NAMALWA (cell line): ENCODE results near the gene KCNJ9.
"Not testable (repeated sequence)": the region's sequence is repeated elsewhere in the genome, so short reads cannot be mapped to it uniquely, and the experiment has no call there.

Source experiments
- DNase-seq: peaks from one replicate; pipeline ENCODE4 v3.0.0-alpha.2; 2015; ENCODE audit warnings: low spot score

Gene KCNJ9

GRCh38 chr1:160081261-160081936 lies at the start of gene KCNJ9:
TSS of gene KCNJ9 (plus strand) at chr1:160081538. CDS start at chr1:160084031, 2,493 bp downstream.
- DNase-seq = no peak

GRCh38 chr1:160032165-160032820 lies 49.0 kb upstream of the KCNJ9 start:
- peak; percentile 48 for DNase-seq

GRCh38 chr1:160040476-160040875 lies 40.9 kb upstream of the KCNJ9 start:
- no peak for DNase-seq

GRCh38 chr1:160043543-160043942 lies 37.8 kb upstream of the KCNJ9 start:
- no peak for DNase-seq

- DNase-seq = no peak
These were observed 35.7 kb upstream of the KCNJ9 start for GRCh38 chr1:160045653-160046052.

GRCh38 chr1:160046494-160047110 lies 34.7 kb upstream of the KCNJ9 start:
- DNase-seq = peak; percentile 87

GRCh38 chr1:160047111-160047991 lies 34.0 kb upstream of the KCNJ9 start:
- peak; percentile 55 for DNase-seq

GRCh38 chr1:160048335-160048734 lies 33.0 kb upstream of the KCNJ9 start:
- DNase-seq = no peak

GRCh38 chr1:160049101-160049500 lies 32.2 kb upstream of the KCNJ9 start:
- no peak for DNase-seq

GRCh38 chr1:160050182-160050581 lies 31.2 kb upstream of the KCNJ9 start:
- DNase-seq = not testable (repeated sequence)

- DNase-seq = no peak
These were observed 30.7 kb upstream of the KCNJ9 start for GRCh38 chr1:160050619-160051018.

GRCh38 chr1:160052936-160053335 lies 28.4 kb upstream of the KCNJ9 start:
- DNase-seq = no peak

- DNase-seq = no peak
These were observed 27.6 kb upstream of the KCNJ9 start for GRCh38 chr1:160053548-160054365.

GRCh38 chr1:160056648-160057169 lies 24.6 kb upstream of the KCNJ9 start:
- no peak for DNase-seq

GRCh38 chr1:160058087-160058486 lies 23.3 kb upstream of the KCNJ9 start:
- DNase-seq = no peak

GRCh38 chr1:160061369-160062229 lies 19.7 kb upstream of the KCNJ9 start:
- no peak for DNase-seq

GRCh38 chr1:160062230-160062532 lies 19.2 kb upstream of the KCNJ9 start:
- DNase-seq = no peak

- no peak for DNase-seq
These were observed 18.2 kb upstream of the KCNJ9 start for GRCh38 chr1:160063176-160063575.

GRCh38 chr1:160064164-160064563 lies 17.2 kb upstream of the KCNJ9 start:
- no peak for DNase-seq

- no peak for DNase-seq
These were observed 16.6 kb upstream of the KCNJ9 start for GRCh38 chr1:160064746-160065145.
